Stimulated activated CD4-positive, alpha-beta T cell treated with anti-CD3 and anti-CD28 coated beads, Interleukin-2, amount 100 ng/mL, for 4 hours (primary cell): ENCODE data around the gene VAV2.
A peak's percentile ranks its signal among the peaks of the same experiment; 100 is the strongest.
"Not testable (repeated sequence)": the region's sequence is repeated elsewhere in the genome, so short reads cannot be mapped to it uniquely, and the experiment has no call there.

Experiments used
- DNase-seq: peaks from one replicate; pipeline ENCODE4 v3.0.0-alpha.2; 2020; ENCODE audit warnings: low read depth

Gene VAV2

GRCh38 chr9:133995012-133995896 is 3.1 kb upstream of the VAV2 start:
- DNase-seq = no peak

GRCh38 chr9:133994353-133995011 is 2.4 kb upstream of the VAV2 start:
- DNase-seq = peak; percentile 63

- DNase-seq = no peak
Observed at GRCh38 chr9:133993635-133994253, 1.6 kb upstream of the VAV2 start.

GRCh38 chr9:133992780-133993634 is 883 bp upstream of the VAV2 start:
- DNase-seq = peak; percentile 61

- DNase-seq = no peak
Observed at GRCh38 chr9:133991214-133991921, 756 bp downstream of the VAV2 start.

GRCh38 chr9:133990366-133991213 is 1.5 kb downstream of the VAV2 start:
- DNase-seq = no peak

- no peak for DNase-seq
Observed at GRCh38 chr9:133989625-133990365, 2.3 kb downstream of the VAV2 start.

GRCh38 chr9:133988771-133989170 is 3.4 kb downstream of the VAV2 start:
- not testable (repeated sequence) for DNase-seq

- DNase-seq = no peak
Observed at GRCh38 chr9:133987946-133988665, 4.0 kb downstream of the VAV2 start.

- DNase-seq = no peak
Observed at GRCh38 chr9:133987446-133987788, 4.7 kb downstream of the VAV2 start.

GRCh38 chr9:133986774-133987445 is 5.2 kb downstream of the VAV2 start:
- DNase-seq = no peak

GRCh38 chr9:133986061-133986460 is 6.1 kb downstream of the VAV2 start:
- no peak for DNase-seq

GRCh38 chr9:133982971-133983720 is 9.0 kb downstream of the VAV2 start:
- no peak for DNase-seq

GRCh38 chr9:133981958-133982681 is 10.0 kb downstream of the VAV2 start:
- DNase-seq = no peak

- DNase-seq = no peak
Observed at GRCh38 chr9:133981589-133981957, 10.6 kb downstream of the VAV2 start.

GRCh38 chr9:133980864-133981588 is 11.1 kb downstream of the VAV2 start:
- no peak for DNase-seq
